ACHN (cell line): ENCODE data around the gene CDC42EP1.
A peak's percentile ranks its signal among the peaks of the same experiment; 100 is the strongest.
"Not testable (repeated sequence)": the region's sequence is repeated elsewhere in the genome, so short reads cannot be mapped to it uniquely, and the experiment has no call there.

ENCODE experiments used
- DNase-seq: peaks from one replicate; pipeline ENCODE4 v3.0.0-alpha.2; 2015
- in situ Hi-C: cut with HindIII; loops from 2 replicates; pipeline ENCODE4 v1.10.0; 2017; ENCODE audit warnings: low sequenced_read_pairs, low pct_ligation_motif_present, low pct_unique_long_range_greater_than_20kb

CDC42EP1 gene, protein sequence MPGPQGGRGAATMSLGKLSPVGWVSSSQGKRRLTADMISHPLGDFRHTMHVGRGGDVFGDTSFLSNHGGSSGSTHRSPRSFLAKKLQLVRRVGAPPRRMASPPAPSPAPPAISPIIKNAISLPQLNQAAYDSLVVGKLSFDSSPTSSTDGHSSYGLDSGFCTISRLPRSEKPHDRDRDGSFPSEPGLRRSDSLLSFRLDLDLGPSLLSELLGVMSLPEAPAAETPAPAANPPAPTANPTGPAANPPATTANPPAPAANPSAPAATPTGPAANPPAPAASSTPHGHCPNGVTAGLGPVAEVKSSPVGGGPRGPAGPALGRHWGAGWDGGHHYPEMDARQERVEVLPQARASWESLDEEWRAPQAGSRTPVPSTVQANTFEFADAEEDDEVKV

DNA sequence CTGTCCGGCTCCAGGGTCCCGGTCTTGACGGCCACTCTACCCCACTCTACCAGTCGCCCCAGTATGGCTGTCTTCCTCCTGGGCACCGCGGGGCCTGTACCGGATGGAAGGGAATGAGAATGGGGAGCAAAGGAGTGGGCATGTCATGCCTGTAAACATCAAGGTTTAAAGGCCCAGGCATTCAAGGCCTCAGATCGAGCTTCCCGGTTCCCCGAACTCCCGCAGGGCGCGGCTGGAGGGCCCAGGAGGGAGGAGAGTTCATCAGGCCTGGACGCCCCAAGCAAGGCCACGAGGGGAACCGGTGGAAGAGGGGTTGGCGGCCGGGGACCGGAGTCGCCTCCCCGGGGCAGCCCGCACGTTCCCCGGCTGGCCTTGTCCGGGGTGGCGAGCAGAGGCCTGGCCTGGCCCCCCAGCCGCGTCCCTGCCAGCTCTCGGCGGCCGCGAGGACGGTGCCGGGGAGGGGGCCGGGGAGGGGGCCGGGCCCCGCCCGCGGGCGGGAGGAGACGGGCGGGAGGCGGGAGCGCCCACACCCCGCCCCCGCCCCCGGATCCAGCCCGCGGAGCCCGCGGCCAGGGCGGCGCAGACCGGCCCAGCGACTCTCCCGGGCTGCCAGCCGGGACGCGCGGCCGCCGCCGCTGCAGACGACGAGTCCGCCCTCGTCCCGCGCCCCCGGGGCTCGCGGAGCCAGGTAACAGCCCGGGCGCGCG is at the start of gene CDC42EP1:
Gene CDC42EP1, plus strand, starts transcription at position 580 of the 707 bp plus-strand sequence. CDS start 5,870 bp downstream, outside the sequence.
- DNase-seq: peak; percentile 58
- in situ Hi-C loops: no loop called here

DNA sequence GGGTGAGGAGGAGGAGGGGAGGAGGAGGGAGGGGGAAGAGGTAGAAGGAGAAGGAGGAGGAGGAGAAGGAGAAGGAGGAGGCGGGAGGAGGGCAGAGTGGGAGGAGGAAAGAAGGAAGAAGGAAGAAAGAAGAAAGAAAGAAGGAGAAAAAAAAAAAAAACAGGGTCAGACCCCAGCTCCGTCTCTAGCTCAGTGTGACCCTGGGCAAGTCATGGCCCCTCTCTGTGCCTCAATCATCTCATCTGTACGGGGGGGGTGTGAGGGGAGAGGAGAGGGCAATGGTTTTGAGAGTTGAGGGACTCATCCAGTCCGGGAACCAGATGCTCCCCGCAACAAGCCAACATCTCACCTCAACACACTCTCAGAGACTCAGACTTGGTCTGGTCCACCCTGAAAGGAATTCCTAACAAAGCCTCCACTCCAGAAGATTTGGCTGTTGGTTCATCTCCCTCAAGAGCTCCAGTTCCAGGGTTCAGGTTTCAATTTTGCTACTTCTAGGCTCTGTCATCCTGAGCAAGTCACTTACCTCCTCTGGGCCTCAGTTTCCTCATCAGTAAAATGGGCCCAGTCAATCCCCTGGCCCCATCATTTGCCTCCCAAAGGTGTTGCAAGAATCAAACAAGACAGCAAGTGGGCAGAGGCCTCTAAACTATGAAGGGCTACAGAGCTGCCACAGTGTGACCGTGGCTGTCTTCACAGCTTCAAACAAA is 48.7 kb upstream of the CDC42EP1 start:
- in situ Hi-C loops: no loop called here
- no peak for DNase-seq

DNA sequence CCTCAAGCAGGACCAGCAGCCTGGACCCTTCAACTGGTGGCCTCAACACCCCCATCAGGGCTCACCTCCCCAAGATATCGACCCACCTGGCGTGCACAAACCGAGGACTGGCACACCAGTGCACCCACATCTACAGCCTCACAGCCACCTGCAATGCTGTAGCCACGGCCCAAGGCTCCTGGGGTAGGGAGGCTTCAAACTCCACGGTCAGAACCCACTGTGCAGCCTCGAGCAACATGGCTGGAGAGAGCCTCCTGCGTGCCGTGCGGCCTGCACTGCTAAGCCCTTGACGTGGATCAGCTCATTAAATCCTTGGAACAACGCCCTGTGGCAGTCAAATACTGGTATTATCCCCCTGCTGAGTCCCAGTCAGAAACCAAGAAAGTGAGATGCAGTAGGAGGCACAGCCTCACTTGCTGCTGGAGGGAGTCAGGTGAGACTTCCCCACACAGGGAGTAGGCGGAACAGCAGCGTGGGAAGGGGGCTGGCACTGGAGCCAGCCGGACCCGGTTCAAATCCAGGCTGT is 45.7 kb upstream of the CDC42EP1 start:
- in situ Hi-C loops: no loop called here
- DNase-seq: no peak

DNA sequence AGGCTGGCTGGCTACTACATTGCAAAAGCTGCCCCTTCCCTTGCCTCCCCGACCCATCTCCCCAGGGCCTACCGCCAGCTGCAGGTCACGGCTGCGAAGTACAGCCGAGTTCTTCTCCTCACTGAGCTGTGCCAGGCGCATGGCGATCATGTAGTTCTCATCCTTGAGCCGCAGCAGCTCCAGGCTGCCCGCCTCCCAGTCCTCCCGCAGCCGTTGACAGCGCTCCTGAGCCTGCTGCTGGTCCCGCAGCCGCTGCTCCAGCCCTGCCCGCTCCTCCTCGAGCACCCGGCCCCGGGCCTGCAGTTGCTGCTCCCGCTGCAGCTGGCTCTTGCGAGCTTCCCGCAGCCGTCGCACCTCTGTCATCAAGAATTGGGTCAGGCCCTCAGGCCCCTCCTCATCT is 44.4 kb upstream of the CDC42EP1 start:
- in situ Hi-C loops: no loop called here
- no peak for DNase-seq

DNA sequence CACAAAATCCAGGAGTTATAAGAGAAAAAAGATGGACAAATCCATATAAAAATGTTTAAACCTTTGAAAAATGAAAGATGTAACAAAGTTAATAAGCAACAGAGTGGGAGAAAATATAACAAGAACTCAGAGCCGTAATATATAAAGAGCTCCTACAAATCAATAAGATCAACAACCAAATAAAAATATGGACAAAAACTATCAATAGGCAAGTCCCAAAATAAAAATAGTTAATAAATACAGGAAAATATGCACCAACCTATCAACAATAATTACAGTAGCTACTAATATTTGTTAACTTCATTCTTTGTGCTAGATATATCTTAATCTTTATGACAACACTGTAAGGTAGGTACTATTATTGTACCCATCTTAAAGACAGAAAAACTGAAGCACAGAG is 43.8 kb upstream of the CDC42EP1 start:
- no peak for DNase-seq
- in situ Hi-C loops: no loop called here

DNA sequence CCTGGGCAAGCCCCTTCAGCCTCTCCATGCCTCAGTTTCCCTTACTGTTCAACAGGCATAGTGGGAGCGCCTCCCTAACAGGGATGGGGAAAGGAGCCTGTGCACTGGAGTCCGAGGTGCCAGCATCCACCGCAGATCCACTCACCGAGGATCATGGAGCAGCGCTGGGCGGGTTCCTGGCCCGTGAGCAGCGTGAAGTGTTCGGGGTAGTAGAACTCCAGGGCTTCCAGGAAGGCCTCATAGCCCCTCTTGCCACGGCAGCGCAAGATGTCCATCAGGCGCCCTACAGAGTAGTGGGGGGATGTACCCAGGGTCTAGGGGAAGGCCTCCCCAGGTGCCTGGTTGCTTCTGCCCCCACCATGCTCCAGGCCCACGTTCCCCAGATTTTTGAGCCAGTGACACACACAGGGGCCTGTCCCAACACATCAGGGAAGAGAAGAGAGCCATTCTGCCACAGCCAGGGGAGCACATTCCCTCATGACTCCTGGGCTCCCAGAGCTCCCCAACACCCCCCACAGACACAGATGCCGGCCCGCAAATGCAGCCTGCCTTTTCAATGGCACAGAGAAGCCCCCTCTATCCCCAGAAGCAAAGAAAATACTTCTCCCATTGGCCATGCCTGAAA is 42.3 kb upstream of the CDC42EP1 start:
- no peak for DNase-seq
- in situ Hi-C loops: no loop called here

DNA sequence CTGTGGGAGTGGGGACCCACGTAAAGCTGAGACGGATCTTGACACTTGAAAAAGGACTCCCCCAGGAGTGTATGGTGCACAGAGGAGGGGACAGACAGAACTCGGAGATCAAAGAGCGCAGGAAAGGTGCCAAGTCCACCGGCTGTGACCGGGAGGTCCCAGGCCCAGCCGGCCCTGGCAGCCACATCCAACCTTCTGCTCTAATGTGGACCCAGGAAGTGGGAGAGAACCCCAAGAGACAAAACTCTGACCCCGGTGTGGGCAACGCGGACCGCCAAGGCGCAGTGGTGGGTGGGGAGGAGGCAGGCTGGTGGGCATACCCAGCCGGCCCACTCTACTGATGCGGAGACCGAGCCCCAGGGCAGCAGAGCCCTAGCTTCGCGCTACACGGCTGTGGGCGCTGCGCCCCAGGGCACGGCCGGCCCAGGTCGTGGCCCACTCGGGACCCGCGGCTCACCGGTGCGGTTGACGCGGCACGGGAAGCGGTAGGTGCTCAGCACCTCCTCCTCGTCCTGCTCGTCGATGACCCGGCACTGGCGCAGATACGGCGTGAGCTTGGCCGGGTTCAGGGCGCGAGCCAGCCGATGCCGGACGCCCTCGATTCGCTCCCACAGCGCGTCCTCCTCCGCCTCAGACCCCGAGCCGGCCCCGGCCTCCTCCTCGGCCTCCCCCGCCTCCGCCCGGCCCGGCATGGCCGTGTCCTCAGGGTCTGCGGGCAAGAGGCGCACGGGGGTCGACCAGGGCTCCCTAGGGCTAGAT is 41.6 kb upstream of the CDC42EP1 start:
- in situ Hi-C loops: no loop called here
- DNase-seq: no peak

DNA sequence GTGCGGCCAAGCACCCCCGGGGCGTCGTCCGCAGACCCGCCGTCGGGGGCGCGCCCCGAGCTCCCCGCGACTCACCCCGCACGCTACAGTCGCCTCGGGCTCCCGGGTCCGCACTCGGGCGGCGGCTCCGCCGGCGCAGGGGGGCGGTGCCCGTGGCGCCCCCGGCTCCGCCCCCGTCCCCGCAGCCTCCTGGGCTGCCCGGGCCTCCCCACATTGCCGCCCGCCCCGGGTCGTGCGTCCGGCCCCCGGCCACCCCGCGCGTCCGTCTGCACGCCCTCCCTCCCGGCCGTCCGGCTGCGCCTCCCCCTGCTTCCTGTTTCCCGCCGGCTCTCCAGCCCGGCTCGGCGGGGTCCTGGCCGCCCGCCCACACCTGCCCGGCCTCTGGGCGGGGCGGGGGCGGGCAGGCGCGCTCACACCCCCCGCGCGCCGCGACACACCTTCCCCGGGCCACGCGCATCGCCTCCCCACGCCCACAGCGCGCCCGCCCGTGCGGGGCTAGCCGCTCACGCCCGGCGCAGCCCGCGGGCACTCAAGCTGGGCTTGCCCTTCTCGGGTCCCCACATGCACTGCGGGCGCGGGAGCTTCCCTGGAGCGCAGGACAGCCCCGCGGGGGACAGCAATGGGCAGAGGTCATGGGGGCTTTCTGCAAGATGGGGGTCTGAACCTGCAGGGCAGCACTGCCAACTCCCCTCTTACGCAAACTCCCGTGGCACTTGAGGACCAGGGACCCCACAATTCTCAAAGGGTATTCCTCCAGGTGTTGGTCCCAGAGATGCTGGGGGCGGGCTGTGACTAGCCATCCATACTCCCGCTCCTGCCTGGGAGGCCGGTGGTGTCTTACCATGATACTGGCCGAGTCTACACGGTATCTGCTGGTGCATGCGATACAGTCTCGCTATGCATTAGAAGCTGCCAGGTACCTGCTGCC is 40.7 kb upstream of the CDC42EP1 start, which contains the start of gene CARD10:
Gene CARD10, minus strand, starts transcription at position 148 of the 928 bp plus-strand sequence. CDS start 215 bp downstream, outside the sequence.
- peak; percentile 59 for DNase-seq
- in situ Hi-C loops: no loop called here

DNA sequence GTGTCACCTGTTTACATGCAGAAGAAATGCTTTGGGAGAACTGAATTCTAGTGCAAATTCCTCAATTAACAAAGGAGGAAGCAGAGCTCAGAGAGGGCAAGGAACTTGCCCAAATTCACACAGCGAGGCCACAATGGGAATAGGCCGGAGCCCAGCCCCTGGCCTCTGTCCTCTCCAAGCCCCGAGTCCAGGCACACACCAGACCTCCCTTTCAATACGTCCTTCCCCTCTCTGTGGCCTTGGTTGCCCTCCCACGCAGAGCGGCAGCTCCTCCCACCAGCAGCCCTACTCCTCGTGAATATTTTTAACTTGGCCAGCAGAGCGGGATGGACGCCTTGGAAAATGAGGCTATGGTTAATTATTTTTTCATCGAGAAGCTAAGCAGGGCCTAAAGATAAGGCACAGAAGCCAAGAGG is 39.5 kb upstream of the CDC42EP1 start:
- DNase-seq: no peak
- in situ Hi-C loops: no loop called here

DNA sequence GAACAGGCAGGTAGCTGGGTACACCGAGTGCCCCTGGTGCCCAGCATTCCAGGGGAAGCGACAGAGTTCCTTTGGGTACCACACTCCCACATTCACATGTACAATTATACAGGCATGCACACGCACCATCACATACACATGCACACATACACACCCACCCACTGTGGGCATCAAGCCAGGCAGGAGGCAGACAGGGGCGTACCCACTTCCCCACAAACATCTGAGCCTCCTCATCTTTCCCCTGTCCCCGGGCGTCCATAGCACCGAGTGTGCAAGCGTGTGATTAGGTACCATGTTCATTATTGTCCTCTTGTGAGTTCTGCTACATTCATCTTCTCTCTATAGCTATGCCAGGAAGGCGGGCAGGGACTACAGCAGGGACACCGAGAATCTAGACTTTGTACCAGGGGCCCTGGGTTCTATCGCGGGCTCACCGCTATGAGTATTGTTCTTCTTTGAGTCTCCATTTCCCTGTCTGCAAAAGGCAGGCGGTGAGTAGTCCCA is 39.0 kb upstream of the CDC42EP1 start:
- no peak for DNase-seq
- in situ Hi-C loops: no loop called here

DNA sequence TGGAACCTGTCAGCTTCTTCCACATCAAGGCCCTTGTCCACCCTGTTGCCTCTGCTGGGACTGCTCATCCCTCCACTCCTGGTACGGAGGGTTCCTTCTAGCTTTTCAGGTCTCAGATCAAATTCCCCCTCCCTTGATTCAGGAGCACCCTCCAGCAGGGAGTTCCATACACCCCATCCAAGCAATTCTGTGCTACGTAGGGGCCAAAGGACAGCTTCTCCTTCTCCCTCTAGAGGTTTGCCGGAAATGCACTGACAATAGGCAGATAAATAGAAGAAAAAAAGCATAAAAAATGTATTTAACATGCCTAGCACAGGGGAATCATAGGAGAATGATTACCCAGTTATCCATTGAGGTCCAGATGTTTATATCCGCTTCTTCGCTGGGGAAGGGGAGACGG is 37.8 kb upstream of the CDC42EP1 start:
- no peak for DNase-seq
- in situ Hi-C loops: no loop called here

DNA sequence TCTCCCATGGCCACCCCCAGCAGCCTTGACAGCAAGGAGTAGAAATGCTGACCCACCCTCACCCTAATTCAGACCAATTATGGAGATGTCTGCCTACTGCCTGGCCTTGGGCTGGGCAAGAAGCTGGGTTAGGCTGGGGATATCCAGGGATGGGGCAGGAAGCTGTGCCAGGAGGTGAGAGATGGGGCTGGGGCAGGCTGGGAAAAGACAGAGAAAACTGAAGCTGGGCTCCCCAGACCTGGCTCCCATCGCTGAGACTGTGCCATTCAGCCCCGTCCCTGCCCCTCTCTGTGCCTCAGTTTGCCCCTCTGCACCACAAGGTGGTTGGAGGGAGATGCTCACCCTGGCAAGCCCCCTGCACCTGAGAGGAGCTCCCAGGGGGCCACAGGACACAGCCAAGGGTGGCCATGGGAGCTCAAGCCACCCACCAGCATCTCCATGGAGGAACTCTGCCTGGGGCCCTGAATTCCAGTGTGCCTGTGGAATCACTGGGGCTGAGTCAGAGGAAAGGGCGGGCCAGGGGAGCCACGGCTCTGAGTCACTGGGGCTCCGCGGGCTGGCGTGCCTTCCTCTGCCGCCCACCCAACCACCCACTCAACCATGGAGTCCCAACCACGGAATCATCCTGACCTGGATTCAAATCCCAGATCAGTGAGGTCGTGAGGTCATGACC is 35.1 kb upstream of the CDC42EP1 start:
- DNase-seq: peak; percentile 82
- in situ Hi-C loops: no loop called here

DNA sequence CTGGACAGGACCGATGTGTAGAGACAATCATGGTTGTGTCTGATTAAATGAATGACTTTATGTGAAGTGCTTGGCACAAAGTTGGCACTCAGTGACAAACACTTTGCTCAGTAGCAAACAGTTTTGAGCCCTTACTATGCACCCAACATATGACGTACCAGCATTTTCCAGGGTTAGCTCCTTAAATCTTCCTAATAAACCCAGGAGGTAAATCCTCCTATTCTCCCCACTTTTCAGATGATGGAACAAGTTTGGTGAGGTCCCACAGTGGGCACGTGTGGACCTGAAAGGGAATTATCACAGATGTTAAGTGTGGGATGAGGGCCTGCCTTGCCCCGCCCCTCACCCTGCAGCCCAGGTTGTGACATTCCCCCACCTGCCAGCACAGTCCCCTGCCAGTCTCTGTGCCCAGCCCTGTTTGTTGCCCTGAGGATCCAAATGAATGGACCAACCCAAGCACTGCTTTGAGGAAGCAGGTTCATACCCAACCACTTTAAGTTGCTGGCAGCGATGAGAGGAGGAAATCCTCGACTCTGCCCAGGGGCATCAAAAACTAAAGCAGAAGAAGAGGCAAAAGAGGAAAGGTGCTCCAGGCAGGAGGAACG is 34.4 kb upstream of the CDC42EP1 start:
- in situ Hi-C loops: no loop called here
- DNase-seq: no peak

DNA sequence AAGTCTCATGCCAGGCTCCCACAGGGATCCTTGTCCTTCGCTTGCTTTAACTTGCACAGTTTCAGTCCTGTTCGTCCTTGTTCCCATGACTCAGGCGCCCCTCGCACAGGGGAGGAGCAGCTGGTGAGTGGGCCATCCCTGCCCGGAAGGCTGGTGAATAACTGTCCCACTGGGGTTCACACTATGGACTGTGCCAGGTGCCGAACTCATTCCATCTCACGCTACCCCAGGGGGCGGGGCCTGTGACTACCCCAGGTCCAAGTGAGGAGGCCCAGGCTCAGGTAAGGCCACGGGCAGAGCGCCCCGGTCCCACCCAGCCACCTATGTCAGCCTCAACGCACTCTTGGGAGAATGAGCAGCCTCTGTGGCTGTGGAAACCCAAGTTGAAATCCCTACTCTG is 33.9 kb upstream of the CDC42EP1 start:
- DNase-seq: no peak
- in situ Hi-C loops: no loop called here

DNA sequence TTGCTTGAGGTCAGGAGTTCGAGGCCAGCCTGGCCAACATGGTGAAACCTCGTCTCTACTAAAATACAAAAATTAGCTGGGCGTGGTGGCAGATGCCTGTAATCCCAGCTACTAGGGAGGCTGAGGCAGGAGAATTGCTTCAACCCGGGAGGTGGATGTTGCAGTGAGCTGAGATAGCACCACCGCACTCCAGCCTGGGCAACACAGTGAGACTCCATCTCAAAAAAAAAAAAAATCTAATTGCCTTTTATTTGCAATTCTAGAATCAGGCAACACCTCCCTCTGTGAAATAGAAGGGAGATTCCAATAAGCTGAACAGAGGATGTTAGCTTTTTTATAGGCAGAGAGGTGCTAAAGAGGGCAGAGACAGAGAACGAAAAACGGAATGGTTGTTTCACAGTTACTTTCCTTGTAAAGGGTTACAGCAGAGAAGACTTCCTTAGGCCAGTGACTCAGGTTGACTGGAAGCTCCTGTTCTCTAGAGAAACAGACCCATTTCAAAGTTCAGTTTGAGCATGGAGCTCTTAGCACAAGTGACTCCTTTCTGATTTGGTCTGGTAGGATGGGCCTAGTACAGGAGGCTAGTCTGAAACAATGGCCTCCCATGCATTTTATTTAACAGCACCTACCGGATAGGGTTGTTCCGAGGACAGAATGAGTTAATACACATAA is 33.1 kb upstream of the CDC42EP1 start:
- in situ Hi-C loops, DNase-seq: not testable (repeated sequence)
